CD14-positive monocyte (primary cell): ENCODE results near the gene MIF4GD. TPM values are rescaled to one million over a fixed set of nuclear protein-coding genes. Genes with fewer than 3 reads are reported as not detected.

Experiments
- DNase-seq, 3 donors: peaks; one replicate each; pipeline ENCODE4 v3.0.0-alpha.2; 2011 to 2022
- H2AFZ ChIP-seq: 2 replicates; pipeline ENCODE4 v1.6.0; 2012; ENCODE audit warnings: mild to moderate bottlenecking, low read depth, low read length, inconsistent platforms; ENCODE audit not compliant: insufficient read depth, poor library complexity, severe bottlenecking
- H3K27ac ChIP-seq, 2 donors: 1 replicate in 1 of 2; 2 replicates in 1 of 2; pipeline ENCODE4 v1.5.1; 2012 to 2013; ENCODE audit warnings: low read length in 2 of 2, control low read depth in 1 of 2, inconsistent platforms in 1 of 2, low read depth in 1 of 2, mild to moderate bottlenecking in 1 of 2
- H3K27me3 ChIP-seq, 2 donors: one replicate each; pipeline versions ENCODE4 v1.6.0 to v1.6.1; 2011 to 2013; ENCODE audit warnings: low read length in 2 of 2; ENCODE audit not compliant: control insufficient read depth in 2 of 2, insufficient read depth in 2 of 2
- H3K36me3 ChIP-seq, 2 donors: replicated peaks in 1 of 2; 1 replicate in 1 of 2; 2 replicates in 1 of 2; pipeline versions ENCODE4 v1.5.1 to v1.6.1; 2012 to 2013; ENCODE audit warnings: low read length in 2 of 2, control low read depth in 1 of 2, inconsistent platforms in 1 of 2, mild to moderate bottlenecking in 1 of 2; ENCODE audit not compliant: insufficient read depth in 2 of 2, control insufficient read depth in 1 of 2
- H3K4me1 ChIP-seq, 2 donors: 1 replicate in 1 of 2; 2 replicates in 1 of 2; pipeline versions ENCODE4 v1.5.1 to v1.6.1; 2012 to 2013; ENCODE audit warnings: low read length in 2 of 2, control low read depth in 1 of 2, inconsistent platforms in 1 of 2, mild to moderate bottlenecking in 1 of 2, moderate library complexity in 1 of 2; ENCODE audit not compliant: insufficient read depth in 2 of 2, control insufficient read depth in 1 of 2
- H3K4me2 ChIP-seq: replicated peaks from 2 replicates; pipeline ENCODE3; 2012; ENCODE audit warnings: low read length, moderate library complexity, mild to moderate bottlenecking; ENCODE audit not compliant: poor library complexity, severe bottlenecking; ENCODE audit errors: extremely low read depth
- H3K4me3 ChIP-seq, 3 experiments: fragments of 200-600 bp in 1 of 3; sonication (generic) in 1 of 3; replicated peaks in 1 of 3; 1 replicate in 2 of 3; 2 replicates in 1 of 3; pipeline ENCODE4 v1.5.1; 2011 to 2013; ENCODE audit warnings: low read length in 3 of 3, mild to moderate bottlenecking in 3 of 3, control low read depth in 2 of 3, low read depth in 2 of 3, inconsistent platforms in 1 of 3, moderate library complexity in 1 of 3
- H3K79me2 ChIP-seq: 2 replicates; pipeline ENCODE4 v1.6.0; 2012; ENCODE audit warnings: mild to moderate bottlenecking, control low read depth, inconsistent platforms, low read length, moderate library complexity; ENCODE audit not compliant: insufficient read depth
- H3K9ac ChIP-seq: 2 replicates; pipeline ENCODE4 v1.6.0; 2017; ENCODE audit warnings: low read length, mild to moderate bottlenecking; ENCODE audit not compliant: insufficient read depth, poor library complexity, severe bottlenecking
- H3K9me3 ChIP-seq, 2 donors: replicated peaks in 1 of 2; 1 replicate in 1 of 2; 2 replicates in 1 of 2; pipeline versions ENCODE4 v1.5.1 to v1.6.1; 2012 to 2013; ENCODE audit warnings: low read length in 2 of 2, control low read depth in 1 of 2; ENCODE audit not compliant: control insufficient read depth in 1 of 2, insufficient read depth in 1 of 2
- H4K20me1 ChIP-seq: 2 replicates; pipeline ENCODE4 v1.6.0; 2012; ENCODE audit warnings: mild to moderate bottlenecking, low read length, control low read depth, moderate library complexity; ENCODE audit not compliant: insufficient read depth
- H3K27ac Mint-ChIP-seq, 7 donors: one replicate each; pipeline ENCODE4 v1.8.0; 2020; ENCODE audit warnings: mild to moderate bottlenecking in 7 of 7, mixed read lengths in 7 of 7, moderate library complexity in 6 of 7, inconsistent platforms in 2 of 7
- H3K27me3 Mint-ChIP-seq, 3 donors: one replicate each; pipeline ENCODE4 v1.8.0; 2021 to 2022; ENCODE audit warnings: low read depth in 3 of 3, mild to moderate bottlenecking in 3 of 3, mixed read lengths in 3 of 3, moderate library complexity in 3 of 3, inconsistent platforms in 1 of 3
- H3K36me3 Mint-ChIP-seq, 2 donors: one replicate each; pipeline ENCODE4 v1.8.0; 2020; ENCODE audit warnings: mixed read lengths in 2 of 2, inconsistent platforms in 1 of 2, mild to moderate bottlenecking in 1 of 2
- H3K4me1 Mint-ChIP-seq: one replicate; pipeline ENCODE4 v1.8.0; 2020; ENCODE audit warnings: mild to moderate bottlenecking, mixed read lengths
- H3K4me3 Mint-ChIP-seq, 2 donors: one replicate each; pipeline ENCODE4 v1.8.0; 2020; ENCODE audit warnings: mild to moderate bottlenecking in 2 of 2, mixed read lengths in 2 of 2, moderate library complexity in 1 of 2
- H3K9me3 Mint-ChIP-seq, 7 donors: one replicate each; pipeline ENCODE4 v1.8.0; 2020 to 2022; ENCODE audit warnings: mixed read lengths in 7 of 7, mild to moderate bottlenecking in 6 of 7, moderate library complexity in 6 of 7, inconsistent platforms in 2 of 7
- WGBS: methylation state at CpG from one replicate; pipeline ENCODE4 v1.1.5; 2013; ENCODE audit warnings: missing lambda C conversion rate; ENCODE audit not compliant: insufficient coverage; 5-methylcytosine and 5-hydroxymethylcytosine counted together
- intact Hi-C, 2 donors: fragments of 100-400 bp; cut with micrococcal nuclease; formaldehyde crosslinking; loops; one replicate each; pipeline versions ENCODE4 v1.15.0 to v1.15.1; 2023
- polyA plus RNA-seq, 3 donors: library from polyadenylated mRNA; depleted of rRNA in 1 of 3; unstranded in 2 of 3; stranded (reverse) in 1 of 3; fragments of 300-500 nt in 2 of 3; fragments of >200 nt in 1 of 3; fragmentation: Illumina TruSeq in 2 of 3; gene quantifications; 1 replicate in 2 of 3; 2 replicates in 1 of 3; pipeline ENCODE4 v1.2.3, GENCODE V29; 2012 to 2021
- TF ChIP-seq, protein P1 (sequence below): fragments of 200-600 bp; IDR thresholded peaks from one replicate; pipeline ENCODE4 v1.8.0; 2022; ENCODE audit warnings: antibody characterized with exemption, mild to moderate bottlenecking

The MIF4GD gene
- polyA plus RNA-seq, 3 donors = 66.9 to 103 (median 80.6) TPM

DNA sequence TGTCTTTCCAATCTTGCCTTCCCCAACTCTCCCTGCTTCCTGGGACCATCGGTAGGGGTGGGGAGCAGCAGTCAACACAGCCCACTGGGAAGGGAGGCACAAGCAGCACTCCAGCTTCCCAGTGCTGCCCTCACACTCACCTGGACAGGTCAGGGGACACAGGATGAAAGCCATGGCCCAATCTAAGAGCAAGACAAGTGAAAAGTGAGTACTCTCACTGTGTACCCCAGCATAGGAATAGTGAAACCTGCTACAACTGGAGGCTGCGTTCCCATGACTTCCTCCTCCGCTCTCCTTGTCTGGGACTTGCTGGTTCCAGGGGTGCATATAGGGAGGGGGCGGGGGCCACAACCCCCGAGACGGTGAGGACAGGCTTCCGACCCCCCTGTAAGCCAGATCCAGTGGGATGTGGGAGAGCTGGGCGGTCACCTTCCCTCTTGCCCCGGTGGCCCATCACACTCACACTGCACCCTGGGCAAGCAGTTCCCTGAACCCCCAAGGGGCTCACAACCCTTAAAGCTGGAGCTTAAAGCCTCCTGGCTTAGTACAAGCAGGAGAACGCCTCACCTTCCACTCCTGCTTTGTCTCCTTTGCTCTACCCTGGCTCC lies 47.7 kb upstream of the MIF4GD start:
- no peak overlapping the region for H3K4me2 ChIP-seq
- no peaks in the 10 kb centered on the region for H3K27me3 ChIP-seq
- peaks cover 58 to 78% of the 10 kb centered on the region in 2 donors for H3K36me3 Mint-ChIP-seq
- intact Hi-C loops = no loop called here
- H3K27ac Mint-ChIP-seq = peak overlapping the region; percentile 60 to 97 (median 92)
- H3K9me3 Mint-ChIP-seq = peaks cover 0 to 1% (median 0%) of the 10 kb centered on the region in 7 donors
- peaks cover 60 to 67% of the 10 kb centered on the region in 2 donors for H3K4me1 ChIP-seq
- H3K4me3 Mint-ChIP-seq = no peak overlapping the region
- peaks cover 57% of the 10 kb centered on the region for H3K4me1 Mint-ChIP-seq
- H4K20me1 ChIP-seq = peaks cover 13% of the 10 kb centered on the region
- no peak overlapping the region for H3K4me3 ChIP-seq
- no peak for DNase-seq
- H3K36me3 ChIP-seq = peaks cover 51 to 64% of the 10 kb centered on the region in 2 donors
- WGBS = 95% methylated on average over 3 of the region's 10 CpGs
- H3K9ac ChIP-seq = peak overlapping the region; percentile 6
- peak overlapping the region; percentile 63 to 100 for H3K27ac ChIP-seq
- no peaks in the 10 kb centered on the region for H3K9me3 ChIP-seq
- H3K79me2 ChIP-seq = peaks cover 85% of the 10 kb centered on the region
- peaks cover 0 to 2% (median 0%) of the 10 kb centered on the region in 3 donors for H3K27me3 Mint-ChIP-seq
- TF ChIP-seq, protein P1, sequence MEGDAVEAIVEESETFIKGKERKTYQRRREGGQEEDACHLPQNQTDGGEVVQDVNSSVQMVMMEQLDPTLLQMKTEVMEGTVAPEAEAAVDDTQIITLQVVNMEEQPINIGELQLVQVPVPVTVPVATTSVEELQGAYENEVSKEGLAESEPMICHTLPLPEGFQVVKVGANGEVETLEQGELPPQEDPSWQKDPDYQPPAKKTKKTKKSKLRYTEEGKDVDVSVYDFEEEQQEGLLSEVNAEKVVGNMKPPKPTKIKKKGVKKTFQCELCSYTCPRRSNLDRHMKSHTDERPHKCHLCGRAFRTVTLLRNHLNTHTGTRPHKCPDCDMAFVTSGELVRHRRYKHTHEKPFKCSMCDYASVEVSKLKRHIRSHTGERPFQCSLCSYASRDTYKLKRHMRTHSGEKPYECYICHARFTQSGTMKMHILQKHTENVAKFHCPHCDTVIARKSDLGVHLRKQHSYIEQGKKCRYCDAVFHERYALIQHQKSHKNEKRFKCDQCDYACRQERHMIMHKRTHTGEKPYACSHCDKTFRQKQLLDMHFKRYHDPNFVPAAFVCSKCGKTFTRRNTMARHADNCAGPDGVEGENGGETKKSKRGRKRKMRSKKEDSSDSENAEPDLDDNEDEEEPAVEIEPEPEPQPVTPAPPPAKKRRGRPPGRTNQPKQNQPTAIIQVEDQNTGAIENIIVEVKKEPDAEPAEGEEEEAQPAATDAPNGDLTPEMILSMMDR = no peak
- H2AFZ ChIP-seq = no peak overlapping the region

DNA sequence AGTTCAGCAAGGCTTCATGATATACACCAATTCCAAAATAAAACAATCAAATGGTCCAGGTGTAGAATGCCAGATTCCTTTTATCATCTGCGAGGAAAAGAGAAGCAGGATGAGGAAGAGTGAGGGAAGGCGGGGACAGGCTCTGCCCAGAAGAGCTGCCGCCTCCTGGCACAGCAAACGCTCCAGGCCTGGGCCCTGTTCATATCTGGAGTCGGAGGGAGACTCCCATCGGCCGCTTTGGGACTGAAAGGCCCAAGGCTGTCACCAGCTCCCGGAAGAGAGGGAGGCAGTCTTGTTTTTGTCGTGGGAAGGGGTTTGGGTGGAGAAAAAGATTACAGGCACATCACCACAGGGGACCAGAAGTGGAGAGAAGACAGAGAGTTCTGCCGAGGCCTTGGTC lies 47.2 kb upstream of the MIF4GD start:
- H3K4me2 ChIP-seq = no peak overlapping the region
- H4K20me1 ChIP-seq = peaks cover 8% of the 10 kb centered on the region
- TF ChIP-seq, protein P1 = no peak
- H3K79me2 ChIP-seq = peaks cover 80% of the 10 kb centered on the region
- DNase-seq = no peak
- no peaks in the 10 kb centered on the region for H3K27me3 ChIP-seq
- H2AFZ ChIP-seq = no peak overlapping the region
- Mint-ChIP-seq H3K27ac (peak overlapping the region; percentile 86 to 97 (median 92)), H3K4me3 (no peak overlapping the region), H3K36me3 (peaks cover 54 to 74% of the 10 kb centered on the region in 2 donors), H3K9me3 (peaks cover 0 to 2% (median 0%) of the 10 kb centered on the region in 7 donors), H3K4me1 (peaks cover 57% of the 10 kb centered on the region), H3K27me3 (peaks cover 0 to 3% (median 0%) of the 10 kb centered on the region in 3 donors)
- H3K4me3 ChIP-seq = no peak overlapping the region
- H3K36me3 ChIP-seq = peaks cover 51 to 60% of the 10 kb centered on the region in 2 donors
- peak overlapping the region; percentile 6 for H3K9ac ChIP-seq
- H3K9me3 ChIP-seq = no peaks in the 10 kb centered on the region
- intact Hi-C loops = no loop called here
- H3K4me1 ChIP-seq = peaks cover 60 to 67% of the 10 kb centered on the region in 2 donors
- peak overlapping the region; percentile 63 to 100 for H3K27ac ChIP-seq
- 83% methylated on average over 5 of the region's 10 CpGs for WGBS
